Osteocyte (in vitro differentiated cells): ENCODE results near the gene COL15A1. TPM values are rescaled to one million over a fixed set of nuclear protein-coding genes. Genes with fewer than 3 reads are reported as not detected.
"Not testable (repeated sequence)": the region's sequence is repeated elsewhere in the genome, so short reads cannot be mapped to it uniquely, and the experiment has no call there.

ENCODE experiments used
- DNase-seq: peaks from one replicate; pipeline ENCODE4 v3.0.0; 2021; ENCODE audit warnings: mixed read lengths; ENCODE audit not compliant: unreplicated experiment; ENCODE audit errors: extremely low spot score
- H3K27ac Mint-ChIP-seq: one replicate; pipeline ENCODE4 v1.8.0; 2021; ENCODE audit warnings: mild to moderate bottlenecking, mixed read lengths; ENCODE audit not compliant: unreplicated experiment
- H3K27me3 Mint-ChIP-seq: one replicate; pipeline ENCODE4 v1.8.0; 2021; ENCODE audit warnings: mixed read lengths; ENCODE audit not compliant: unreplicated experiment
- H3K36me3 Mint-ChIP-seq: one replicate; pipeline ENCODE4 v1.8.0; 2021; ENCODE audit warnings: mixed read lengths; ENCODE audit not compliant: unreplicated experiment
- H3K4me1 Mint-ChIP-seq: one replicate; pipeline ENCODE4 v1.8.0; 2021; ENCODE audit warnings: mixed read lengths; ENCODE audit not compliant: unreplicated experiment
- H3K4me3 Mint-ChIP-seq: one replicate; pipeline ENCODE4 v1.8.0; 2021; ENCODE audit warnings: mild to moderate bottlenecking, moderate library complexity, mixed read lengths; ENCODE audit not compliant: unreplicated experiment
- H3K9me3 Mint-ChIP-seq: one replicate; pipeline ENCODE4 v1.8.0; 2021; ENCODE audit warnings: mixed read lengths; ENCODE audit not compliant: unreplicated experiment
- total RNA-seq: library from RNA; stranded (reverse); gene quantifications from 2 replicates; pipeline ENCODE4 v1.2.1, GENCODE V29; 2021
- TF ChIP-seq, protein P1 (sequence below): fragments of 200-600 bp; sonication (generic); IDR thresholded peaks from 2 replicates; pipeline ENCODE4 v1.5.0; 2021; ENCODE audit warnings: antibody characterized with exemption, mild to moderate bottlenecking, moderate library complexity

The COL15A1 gene
- total RNA-seq, 1 donor from 2014 or later, result 0.81 TPM

DNA sequence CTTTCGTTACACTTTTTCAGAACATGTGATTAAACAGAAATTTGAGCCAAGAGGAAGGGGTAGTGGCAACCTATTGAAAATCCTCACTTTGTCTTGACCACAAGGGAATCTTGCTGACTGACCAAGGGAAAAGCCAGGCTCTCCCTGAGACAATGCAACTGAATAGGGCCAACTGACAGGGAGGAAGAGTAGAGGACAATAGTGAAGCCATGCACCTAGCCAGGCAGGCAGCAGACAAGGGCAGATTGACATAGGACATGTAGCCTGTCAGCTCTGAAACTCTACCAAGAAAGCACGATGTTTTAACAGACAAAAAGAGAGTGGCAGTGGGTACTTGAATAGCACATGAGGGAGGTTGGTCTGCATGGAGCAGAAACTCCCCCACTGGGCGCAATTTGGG is 152.7 kb downstream of the COL15A1 start:
- TF ChIP-seq, protein P1, sequence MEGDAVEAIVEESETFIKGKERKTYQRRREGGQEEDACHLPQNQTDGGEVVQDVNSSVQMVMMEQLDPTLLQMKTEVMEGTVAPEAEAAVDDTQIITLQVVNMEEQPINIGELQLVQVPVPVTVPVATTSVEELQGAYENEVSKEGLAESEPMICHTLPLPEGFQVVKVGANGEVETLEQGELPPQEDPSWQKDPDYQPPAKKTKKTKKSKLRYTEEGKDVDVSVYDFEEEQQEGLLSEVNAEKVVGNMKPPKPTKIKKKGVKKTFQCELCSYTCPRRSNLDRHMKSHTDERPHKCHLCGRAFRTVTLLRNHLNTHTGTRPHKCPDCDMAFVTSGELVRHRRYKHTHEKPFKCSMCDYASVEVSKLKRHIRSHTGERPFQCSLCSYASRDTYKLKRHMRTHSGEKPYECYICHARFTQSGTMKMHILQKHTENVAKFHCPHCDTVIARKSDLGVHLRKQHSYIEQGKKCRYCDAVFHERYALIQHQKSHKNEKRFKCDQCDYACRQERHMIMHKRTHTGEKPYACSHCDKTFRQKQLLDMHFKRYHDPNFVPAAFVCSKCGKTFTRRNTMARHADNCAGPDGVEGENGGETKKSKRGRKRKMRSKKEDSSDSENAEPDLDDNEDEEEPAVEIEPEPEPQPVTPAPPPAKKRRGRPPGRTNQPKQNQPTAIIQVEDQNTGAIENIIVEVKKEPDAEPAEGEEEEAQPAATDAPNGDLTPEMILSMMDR, result no peak
- Mint-ChIP-seq H3K4me1 (no peaks in the 10 kb centered on the region), H3K9me3 (peaks cover 8% of the 10 kb centered on the region), H3K36me3 (peaks cover 2% of the 10 kb centered on the region), H3K27ac (no peak overlapping the region), H3K4me3 (no peak overlapping the region), H3K27me3 (peaks cover 18% of the 10 kb centered on the region)
- no peak for DNase-seq

DNA sequence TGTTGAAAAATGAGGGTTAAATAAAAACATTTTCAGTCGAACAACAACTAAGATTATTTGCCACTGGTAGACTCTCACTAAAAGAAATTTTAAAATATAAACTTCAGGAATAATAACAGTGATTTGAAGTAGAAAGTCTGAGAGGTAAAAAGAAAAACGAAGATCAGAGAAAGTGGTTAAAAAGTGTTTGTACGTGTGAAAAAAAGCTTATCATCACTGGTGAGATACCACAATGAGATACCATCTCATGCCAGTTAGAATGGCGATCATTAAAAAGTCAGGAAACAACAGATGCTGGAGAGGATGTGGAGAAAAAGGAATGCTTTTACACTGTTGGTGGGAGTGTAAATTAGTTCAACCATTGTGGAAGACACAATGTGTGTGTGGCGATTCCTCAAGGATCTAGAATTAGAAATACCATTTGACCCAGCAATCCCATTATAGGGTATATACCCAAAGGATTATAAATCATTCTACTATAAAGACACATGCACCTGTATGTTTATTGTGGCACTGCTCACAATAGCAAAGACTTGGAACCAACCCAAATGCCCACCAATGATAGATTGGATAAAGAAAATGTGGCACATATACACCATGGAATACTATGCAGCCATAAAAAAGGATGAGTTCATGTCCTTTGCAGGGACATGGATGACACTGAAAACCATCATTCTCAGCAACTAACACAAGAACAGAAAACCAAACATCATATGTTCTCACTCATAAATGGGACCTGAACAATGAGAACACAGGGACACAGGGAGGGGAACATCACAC is 156.3 kb downstream of the COL15A1 start:
- H3K4me3 Mint-ChIP-seq, H3K36me3 Mint-ChIP-seq, H3K9me3 Mint-ChIP-seq, H3K27ac Mint-ChIP-seq, DNase-seq: not testable (repeated sequence)
- Mint-ChIP-seq H3K27me3 (peaks cover 14% of the 10 kb centered on the region), H3K4me1 (peaks cover 11% of the 10 kb centered on the region)

DNA sequence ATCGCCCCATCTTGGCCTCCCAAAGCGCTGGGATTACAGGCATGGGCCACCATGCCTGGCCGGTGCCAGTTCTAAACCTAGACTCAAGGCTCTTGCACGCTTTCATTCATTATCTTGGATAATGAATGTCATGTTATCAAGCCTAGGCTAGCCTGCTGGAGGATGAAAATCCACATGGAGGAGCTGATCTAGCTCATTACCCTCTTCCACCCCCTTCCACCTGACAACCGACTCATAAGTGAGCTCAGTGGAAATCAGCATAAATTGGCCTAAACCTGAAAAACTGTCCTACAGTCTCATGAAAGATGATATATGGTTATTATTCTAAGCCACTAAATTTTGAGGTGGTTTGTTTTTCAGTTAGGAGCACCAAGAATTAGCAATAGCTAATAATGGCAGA is 157.6 kb downstream of the COL15A1 start:
- no peak for DNase-seq
- TF ChIP-seq, protein P1, result no peak
- Mint-ChIP-seq H3K27ac (no peak overlapping the region), H3K4me1 (peaks cover 15% of the 10 kb centered on the region), H3K36me3 (peaks cover 2% of the 10 kb centered on the region), H3K4me3 (no peak overlapping the region), H3K9me3 (peaks cover 8% of the 10 kb centered on the region), H3K27me3 (peaks cover 6% of the 10 kb centered on the region)

- DNase-seq, result no peak
- peaks cover 2% of the 10 kb centered on the region for H3K36me3 Mint-ChIP-seq
- H3K27ac Mint-ChIP-seq, result no peak overlapping the region
- no peak overlapping the region for H3K4me3 Mint-ChIP-seq
- peaks cover 21% of the 10 kb centered on the region for H3K4me1 Mint-ChIP-seq
- peaks cover 8% of the 10 kb centered on the region for H3K9me3 Mint-ChIP-seq
- peaks cover under 1% of the 10 kb centered on the region for H3K27me3 Mint-ChIP-seq
- TF ChIP-seq, protein P1, result no peak
These were observed 158.1 kb downstream of the COL15A1 start for GRCh38 chr9:99101812-99102211.

GRCh38 chr9:99103054-99103895 is 159.6 kb downstream of the COL15A1 start:
- no peak overlapping the region for H3K27ac Mint-ChIP-seq

More at GRCh38 chr9:99103054-99103895, 159.6 kb downstream of the COL15A1 start:
- Mint-ChIP-seq H3K4me1 (peaks cover 35% of the 10 kb centered on the region), H3K4me3 (no peak overlapping the region), H3K27me3 (no peaks in the 10 kb centered on the region), H3K36me3 (peaks cover 2% of the 10 kb centered on the region), H3K9me3 (peaks cover 8% of the 10 kb centered on the region)
- DNase-seq, result no peak
- TF ChIP-seq, protein P1, result no peak
